ENCODE data around the gene FAM171A2. TPM values are rescaled to one million over a fixed set of nuclear protein-coding genes. Genes with fewer than 3 reads are reported as not detected.

FAM171A2 gene
- polyA plus RNA-seq, 3 donors = not detected

DNA sequence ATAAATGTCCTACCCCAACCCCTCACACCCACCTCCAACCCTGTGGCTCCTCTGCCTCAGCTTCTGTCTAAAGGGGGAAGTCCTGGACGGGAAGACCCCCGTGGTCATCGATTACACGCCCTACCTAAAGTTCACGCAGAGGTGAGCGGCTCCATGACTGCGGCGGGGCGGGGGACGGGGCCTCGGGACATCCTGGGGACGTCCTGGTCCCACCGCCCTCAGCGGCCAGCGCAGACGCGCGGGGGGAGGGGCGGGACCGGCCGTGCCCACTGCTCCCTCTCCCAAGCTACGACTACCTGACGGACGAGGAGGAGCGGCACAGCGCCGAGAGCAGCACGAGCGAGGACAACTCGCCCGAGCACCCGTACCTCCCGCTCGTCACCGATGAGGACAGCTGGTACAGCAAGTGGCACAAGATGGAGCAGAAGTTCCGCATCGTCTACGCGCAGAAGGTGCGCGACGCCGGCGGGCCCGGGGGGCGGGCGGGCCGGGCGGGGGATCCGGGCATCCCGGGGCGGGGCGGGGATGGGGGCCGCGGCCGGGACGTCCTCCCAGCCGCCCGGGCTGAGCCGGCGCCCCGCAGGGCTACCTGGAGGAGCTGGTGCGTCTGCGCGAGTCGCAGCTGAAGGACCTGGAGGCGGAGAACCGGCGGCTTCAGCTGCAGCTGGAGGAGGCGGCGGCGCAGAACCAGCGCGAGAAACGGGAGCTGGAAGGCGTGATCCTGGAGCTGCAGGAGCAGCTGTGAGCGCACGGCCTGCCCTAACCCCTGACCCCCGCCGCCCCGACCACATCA lies 48.6 kb downstream of the FAM171A2 start:
- WGBS (ENCODE audit: insufficient coverage) = under 1% methylated on average over 72 of the region's 81 CpGs

DNA sequence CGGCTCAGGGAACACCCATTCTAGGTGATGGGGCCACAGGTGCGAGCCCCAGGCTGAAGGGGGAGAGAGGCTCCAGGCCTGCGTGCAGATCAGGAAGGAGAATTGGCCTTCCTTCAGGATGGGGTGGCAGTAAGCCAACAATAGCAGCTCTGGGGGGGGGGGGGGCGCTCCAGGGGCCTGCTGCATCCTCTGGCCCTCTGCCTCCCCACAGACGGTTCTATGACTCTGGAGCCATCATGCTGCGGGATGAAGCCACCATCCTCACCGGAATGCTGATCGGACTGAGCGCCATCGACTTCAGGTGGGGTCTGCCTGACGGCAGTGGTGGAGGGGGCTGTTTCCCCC lies 49.2 kb downstream of the FAM171A2 start:
- Mint-ChIP-seq H3K4me1 (peaks cover 21% of the 10 kb centered on the region), H3K27me3 (ENCODE audit: low read depth in 3 of 3) (peaks cover 59 to 69% (median 68%) of the 10 kb centered on the region in 3 donors), H3K9me3 (peaks cover 3 to 20% (median 14%) of the 10 kb centered on the region in 7 donors), H3K27ac (peak overlapping the region in 1 of 7 donors; percentile 45), H3K36me3 (peaks cover 11 to 18% of the 10 kb centered on the region in 2 donors), H3K4me3 (peak overlapping the region in 1 of 2 donors; percentile 73)
- Histone ChIP-seq H4K20me1 (ENCODE audit: insufficient read depth, low read length) (no peaks in the 10 kb centered on the region), H2AFZ (ENCODE audit: insufficient read depth, low read depth, low read length, poor library complexity, severe bottlenecking) (no peak overlapping the region), H3K36me3 (replicated peaks in 1 of 2; ENCODE audit: control insufficient read depth in 1 of 2, insufficient read depth in 2 of 2, low read length in 2 of 2) (peaks cover under 1 to 4% of the 10 kb centered on the region in 2 donors), H3K79me2 (ENCODE audit: insufficient read depth, low read length) (no peaks in the 10 kb centered on the region), H3K4me3 (replicated peaks in 1 of 3; ENCODE audit: low read depth in 2 of 3, low read length in 3 of 3) (peak overlapping the region in 1 of 3 experiments; percentile 54), H3K27me3 (ENCODE audit: control insufficient read depth in 2 of 2, insufficient read depth in 2 of 2, low read length in 2 of 2) (peaks cover 29 to 63% of the 10 kb centered on the region in 2 donors), H3K9ac (ENCODE audit: insufficient read depth, low read length, poor library complexity, severe bottlenecking) (no peak overlapping the region), H3K27ac (ENCODE audit: low read depth in 1 of 2, low read length in 2 of 2) (no peak overlapping the region), H3K9me3 (replicated peaks in 1 of 2; ENCODE audit: control insufficient read depth in 1 of 2, insufficient read depth in 1 of 2, low read length in 2 of 2) (peaks cover 4 to 19% of the 10 kb centered on the region in 2 donors), H3K4me1 (ENCODE audit: control insufficient read depth in 1 of 2, insufficient read depth in 2 of 2, low read length in 2 of 2) (peaks cover 5 to 14% of the 10 kb centered on the region in 2 donors), H3K4me2 (replicated peaks; ENCODE audit: extremely low read depth, low read length, poor library complexity, severe bottlenecking) (peak overlapping the region; percentile 32)
- WGBS (ENCODE audit: insufficient coverage) = 40% methylated on average over 1 of the region's 11 CpGs
- intact Hi-C loops (cut with micrococcal nuclease) = no loop called here
- TF ChIP-seq, protein P1, sequence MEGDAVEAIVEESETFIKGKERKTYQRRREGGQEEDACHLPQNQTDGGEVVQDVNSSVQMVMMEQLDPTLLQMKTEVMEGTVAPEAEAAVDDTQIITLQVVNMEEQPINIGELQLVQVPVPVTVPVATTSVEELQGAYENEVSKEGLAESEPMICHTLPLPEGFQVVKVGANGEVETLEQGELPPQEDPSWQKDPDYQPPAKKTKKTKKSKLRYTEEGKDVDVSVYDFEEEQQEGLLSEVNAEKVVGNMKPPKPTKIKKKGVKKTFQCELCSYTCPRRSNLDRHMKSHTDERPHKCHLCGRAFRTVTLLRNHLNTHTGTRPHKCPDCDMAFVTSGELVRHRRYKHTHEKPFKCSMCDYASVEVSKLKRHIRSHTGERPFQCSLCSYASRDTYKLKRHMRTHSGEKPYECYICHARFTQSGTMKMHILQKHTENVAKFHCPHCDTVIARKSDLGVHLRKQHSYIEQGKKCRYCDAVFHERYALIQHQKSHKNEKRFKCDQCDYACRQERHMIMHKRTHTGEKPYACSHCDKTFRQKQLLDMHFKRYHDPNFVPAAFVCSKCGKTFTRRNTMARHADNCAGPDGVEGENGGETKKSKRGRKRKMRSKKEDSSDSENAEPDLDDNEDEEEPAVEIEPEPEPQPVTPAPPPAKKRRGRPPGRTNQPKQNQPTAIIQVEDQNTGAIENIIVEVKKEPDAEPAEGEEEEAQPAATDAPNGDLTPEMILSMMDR (IDR thresholded peaks at IDR 0.05) = no peak
- DNase-seq = no peak

More for the DNA sequence above, 48.6 kb downstream of the FAM171A2 start:
- intact Hi-C loops (cut with micrococcal nuclease) = loop anchor here in 1 of 2 donors (5.0 kb wide), 1 partner anchor 37 kb away; no protein-coding TSS in a partner anchor
- peaks cover 29 to 60% of the 10 kb centered on the region in 2 donors for H3K27me3 ChIP-seq (ENCODE audit: control insufficient read depth in 2 of 2, insufficient read depth in 2 of 2, low read length in 2 of 2)
- Mint-ChIP-seq H3K9me3 (peaks cover 3 to 20% (median 14%) of the 10 kb centered on the region in 7 donors), H3K27me3 (ENCODE audit: low read depth in 3 of 3) (peaks cover 53 to 67% (median 63%) of the 10 kb centered on the region in 3 donors), H3K36me3 (peaks cover 17 to 24% of the 10 kb centered on the region in 2 donors), H3K27ac (peak overlapping the region in 1 of 7 donors; percentile 32), H3K4me3 (peak overlapping the region in 1 of 2 donors; percentile 75), H3K4me1 (peaks cover 16% of the 10 kb centered on the region)
- peak overlapping the region; percentile 62 for H2AFZ ChIP-seq (ENCODE audit: insufficient read depth, low read depth, low read length, poor library complexity, severe bottlenecking)
- H3K4me2 ChIP-seq (replicated peaks; ENCODE audit: extremely low read depth, low read length, poor library complexity, severe bottlenecking) = peak overlapping the region; percentile 32
- DNase-seq = peak; percentile 25 to 36 (median 30)
- TF ChIP-seq, protein P1 (IDR thresholded peaks at IDR 0.05) = no peak
- no peak overlapping the region for H3K27ac ChIP-seq (ENCODE audit: low read depth in 1 of 2, low read length in 2 of 2)
- no peaks in the 10 kb centered on the region for H4K20me1 ChIP-seq (ENCODE audit: insufficient read depth, low read length)
- peak overlapping the region in 1 of 3 experiments; percentile 54 for H3K4me3 ChIP-seq (replicated peaks in 1 of 3; ENCODE audit: low read depth in 2 of 3, low read length in 3 of 3)
- H3K9me3 ChIP-seq (replicated peaks in 1 of 2; ENCODE audit: control insufficient read depth in 1 of 2, insufficient read depth in 1 of 2, low read length in 2 of 2) = peaks cover 4 to 19% of the 10 kb centered on the region in 2 donors
- H3K9ac ChIP-seq (ENCODE audit: insufficient read depth, low read length, poor library complexity, severe bottlenecking) = no peak overlapping the region
- no peaks in the 10 kb centered on the region for H3K79me2 ChIP-seq (ENCODE audit: insufficient read depth, low read length)
- peaks cover 5 to 14% of the 10 kb centered on the region in 2 donors for H3K4me1 ChIP-seq (ENCODE audit: control insufficient read depth in 1 of 2, insufficient read depth in 2 of 2, low read length in 2 of 2)
- H3K36me3 ChIP-seq (replicated peaks in 1 of 2; ENCODE audit: control insufficient read depth in 1 of 2, insufficient read depth in 2 of 2, low read length in 2 of 2) = peaks cover 7 to 9% of the 10 kb centered on the region in 2 donors

Measured in CD14-positive monocyte (primary cell).